Neural cell (in vitro differentiated cells): ENCODE results near the gene OR14J1.

Experiments
- POLR2AphosphoS5 ChIP-seq: IDR thresholded peaks from 2 replicates; pipeline ENCODE4 v1.6.1; 2012
- TF ChIP-seq, protein P1 (sequence below): fragments of 450-650 bp; IDR thresholded peaks from 2 replicates; pipeline ENCODE4 v1.5.1; 2014; ENCODE audit warnings: antibody characterized with exemption, mild to moderate bottlenecking, moderate library complexity; ENCODE audit not compliant: poor library complexity, severe bottlenecking

DNA sequence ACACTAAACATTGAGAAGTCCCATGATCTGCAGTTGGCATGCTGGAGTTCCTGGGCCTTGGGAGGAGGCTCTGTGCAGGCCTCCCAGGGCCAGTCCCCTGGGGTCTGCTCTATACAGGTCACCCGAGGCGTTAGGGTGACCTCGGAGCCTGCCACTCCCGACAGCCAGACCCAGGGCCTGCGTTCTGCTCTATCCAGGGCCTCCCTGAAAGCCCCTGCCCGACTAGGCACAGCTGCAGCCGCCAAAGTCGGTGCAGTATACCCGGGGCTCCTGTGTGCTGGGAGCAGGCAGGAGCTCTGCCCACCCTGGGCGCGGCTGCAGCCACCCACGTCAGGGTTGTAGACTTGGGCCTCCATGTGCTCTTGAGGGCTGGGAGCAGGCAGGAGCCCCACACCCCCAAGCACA is 6.3 kb upstream of the OR14J1 start:
- TF ChIP-seq, protein P1, sequence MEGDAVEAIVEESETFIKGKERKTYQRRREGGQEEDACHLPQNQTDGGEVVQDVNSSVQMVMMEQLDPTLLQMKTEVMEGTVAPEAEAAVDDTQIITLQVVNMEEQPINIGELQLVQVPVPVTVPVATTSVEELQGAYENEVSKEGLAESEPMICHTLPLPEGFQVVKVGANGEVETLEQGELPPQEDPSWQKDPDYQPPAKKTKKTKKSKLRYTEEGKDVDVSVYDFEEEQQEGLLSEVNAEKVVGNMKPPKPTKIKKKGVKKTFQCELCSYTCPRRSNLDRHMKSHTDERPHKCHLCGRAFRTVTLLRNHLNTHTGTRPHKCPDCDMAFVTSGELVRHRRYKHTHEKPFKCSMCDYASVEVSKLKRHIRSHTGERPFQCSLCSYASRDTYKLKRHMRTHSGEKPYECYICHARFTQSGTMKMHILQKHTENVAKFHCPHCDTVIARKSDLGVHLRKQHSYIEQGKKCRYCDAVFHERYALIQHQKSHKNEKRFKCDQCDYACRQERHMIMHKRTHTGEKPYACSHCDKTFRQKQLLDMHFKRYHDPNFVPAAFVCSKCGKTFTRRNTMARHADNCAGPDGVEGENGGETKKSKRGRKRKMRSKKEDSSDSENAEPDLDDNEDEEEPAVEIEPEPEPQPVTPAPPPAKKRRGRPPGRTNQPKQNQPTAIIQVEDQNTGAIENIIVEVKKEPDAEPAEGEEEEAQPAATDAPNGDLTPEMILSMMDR = no peak
- no peak for TF ChIP-seq POLR2AphosphoS5
